A673 (cell line): ENCODE data around the gene GGNBP2. TPM values are rescaled to one million over a fixed set of nuclear protein-coding genes. Genes with fewer than 3 reads are reported as not detected.

Experiments used
- BruUV-seq: library from RNA; stranded (reverse); fragments of 400-500 nt; replicated peaks from 2 replicates; lab custom pipeline; 2021; lab: Mats Ljungman, UMichigan
- CTCF ChIA-PET: fragments of 300-600 bp; sonication (Branson Sonifier 250); formaldehyde crosslinking; loops from one replicate; lab custom pipeline; 2022; ENCODE audit warnings: antibody characterized with exemption; lab: Charles Lee
- POLR2A ChIA-PET: fragments of 300-600 bp; sonication (Branson Sonifier 250); formaldehyde crosslinking; loops from one replicate; lab custom pipeline; 2022; ENCODE audit warnings: antibody characterized with exemption; ENCODE audit not compliant: low non-redundant PET; lab: Charles Lee
- DNase-seq: peaks from one replicate; pipeline ENCODE4 v3.0.0-alpha.2; 2015; ENCODE audit warnings: low spot score
- H3K27ac ChIP-seq: fragments of 200-600 bp; sonication (generic); 2 replicates; pipeline ENCODE4 v1.5.1; 2016; ENCODE audit warnings: mixed run types, low read depth, mild to moderate bottlenecking, mixed read lengths, antibody characterized with exemption, low read length; ENCODE audit not compliant: poor library complexity, severe bottlenecking
- H3K27me3 ChIP-seq: fragments of 200-600 bp; sonication (generic); replicated peaks from 2 replicates; pipeline ENCODE4 v1.6.1; 2017; ENCODE audit warnings: mixed run types, low read depth, mild to moderate bottlenecking, mixed read lengths, antibody characterized with exemption, low read length; ENCODE audit not compliant: insufficient read depth, poor library complexity
- H3K36me3 ChIP-seq: fragments of 200-600 bp; sonication (generic); 2 replicates; pipeline ENCODE4 v1.6.1; 2016; ENCODE audit warnings: mixed run types, mild to moderate bottlenecking, mixed read lengths, antibody characterized with exemption, low read length; ENCODE audit not compliant: insufficient read depth, poor library complexity, severe bottlenecking
- H3K4me1 ChIP-seq: fragments of 200-600 bp; sonication (generic); 2 replicates; pipeline ENCODE4 v1.6.1; 2017; ENCODE audit warnings: mixed run types, mild to moderate bottlenecking, mixed read lengths, antibody characterized with exemption, low read length; ENCODE audit not compliant: insufficient read depth, poor library complexity, severe bottlenecking
- H3K4me3 ChIP-seq: fragments of 200-600 bp; sonication (generic); 2 replicates; pipeline ENCODE4 v1.5.1; 2016; ENCODE audit warnings: low read depth, mixed run types, mild to moderate bottlenecking, mixed read lengths, low read length; ENCODE audit not compliant: poor library complexity, severe bottlenecking
- H3K9me3 ChIP-seq: fragments of 200-600 bp; sonication (generic); 2 replicates; pipeline ENCODE4 v1.6.1; 2016; ENCODE audit warnings: mixed run types, low read depth, mild to moderate bottlenecking, mixed read lengths, antibody characterized with exemption, low read length; ENCODE audit not compliant: poor library complexity, severe bottlenecking
- EZH2 ChIP-seq: fragments of 200-600 bp; sonication (generic); IDR thresholded peaks from 2 replicates; pipeline ENCODE4 v1.6.1; 2017; ENCODE audit warnings: borderline replicate concordance, low read depth, mild to moderate bottlenecking, mixed read lengths, antibody characterized with exemption, low read length; ENCODE audit not compliant: poor library complexity, severe bottlenecking
- intact Hi-C: fragments of 100-400 bp; cut with micrococcal nuclease; formaldehyde crosslinking; loops from one replicate; pipeline ENCODE4 v1.10.0; 2022; ENCODE audit not compliant: unreplicated experiment
- total RNA-seq: library from RNA; stranded (reverse); gene quantifications from 2 replicates; pipeline ENCODE4 v1.2.3, GENCODE V29; 2021
- TF ChIP-seq, protein P1 (sequence below): fragments of 300-800, 200-600 bp; sonication (generic); conservative IDR thresholded peaks from 2 replicates; pipeline ENCODE4 v1.5.1; 2017; ENCODE audit warnings: low read depth, mild to moderate bottlenecking, antibody characterized with exemption, low read length, moderate library complexity, mixed read lengths

The GGNBP2 gene
- total RNA-seq, 1 experiment from 2014 or later, result 50.4 TPM

DNA sequence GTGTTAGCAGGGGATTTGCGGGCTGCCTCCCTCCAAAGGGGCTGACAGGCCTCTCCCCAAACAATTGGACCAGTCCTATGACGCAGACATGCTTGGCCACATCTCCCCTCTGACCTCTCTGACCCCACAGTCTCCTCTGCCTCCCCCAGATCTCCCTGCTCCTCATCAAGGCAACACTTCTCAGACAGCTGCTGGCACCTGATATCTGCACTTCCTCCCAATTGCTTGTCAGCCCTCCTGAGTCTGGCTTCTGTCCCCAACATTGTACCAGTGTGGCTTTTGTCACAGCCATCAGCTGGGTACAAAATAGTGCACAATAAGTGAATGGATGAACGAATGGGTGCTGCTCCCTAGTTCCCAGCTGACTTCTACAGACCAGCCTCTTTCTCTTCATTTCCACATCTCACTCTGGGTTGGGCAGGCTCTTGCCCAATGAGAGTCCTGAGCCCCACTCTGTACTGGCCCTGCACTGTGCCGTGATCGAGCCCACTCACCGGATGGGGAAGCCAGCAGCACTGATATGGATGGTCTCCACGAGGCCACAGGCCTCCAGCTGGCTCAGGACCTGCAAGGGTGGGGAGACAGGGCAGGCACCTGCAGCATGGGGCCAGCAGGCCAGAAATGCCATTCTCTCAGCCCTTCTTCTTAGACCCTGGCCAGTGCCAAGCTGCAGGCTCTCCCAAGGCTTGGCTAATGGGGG is 41.1 kb upstream of the GGNBP2 start:
- CTCF ChIA-PET, result no interaction called here

GRCh38 chr17:36504156-36504545 is 40.6 kb upstream of the GGNBP2 start:
- no TSS peak for BruUV-seq
- POLR2A ChIA-PET, result no interaction called here
- intact Hi-C loops, result no loop called here
- Histone ChIP-seq H3K27me3 (no peaks in the 10 kb centered on the region), H3K27ac (no peak overlapping the region), H3K9me3 (no peaks in the 10 kb centered on the region), H3K4me3 (no peak overlapping the region), H3K4me1 (no peaks in the 10 kb centered on the region), H3K36me3 (no peaks in the 10 kb centered on the region)
- TF ChIP-seq, protein P1, sequence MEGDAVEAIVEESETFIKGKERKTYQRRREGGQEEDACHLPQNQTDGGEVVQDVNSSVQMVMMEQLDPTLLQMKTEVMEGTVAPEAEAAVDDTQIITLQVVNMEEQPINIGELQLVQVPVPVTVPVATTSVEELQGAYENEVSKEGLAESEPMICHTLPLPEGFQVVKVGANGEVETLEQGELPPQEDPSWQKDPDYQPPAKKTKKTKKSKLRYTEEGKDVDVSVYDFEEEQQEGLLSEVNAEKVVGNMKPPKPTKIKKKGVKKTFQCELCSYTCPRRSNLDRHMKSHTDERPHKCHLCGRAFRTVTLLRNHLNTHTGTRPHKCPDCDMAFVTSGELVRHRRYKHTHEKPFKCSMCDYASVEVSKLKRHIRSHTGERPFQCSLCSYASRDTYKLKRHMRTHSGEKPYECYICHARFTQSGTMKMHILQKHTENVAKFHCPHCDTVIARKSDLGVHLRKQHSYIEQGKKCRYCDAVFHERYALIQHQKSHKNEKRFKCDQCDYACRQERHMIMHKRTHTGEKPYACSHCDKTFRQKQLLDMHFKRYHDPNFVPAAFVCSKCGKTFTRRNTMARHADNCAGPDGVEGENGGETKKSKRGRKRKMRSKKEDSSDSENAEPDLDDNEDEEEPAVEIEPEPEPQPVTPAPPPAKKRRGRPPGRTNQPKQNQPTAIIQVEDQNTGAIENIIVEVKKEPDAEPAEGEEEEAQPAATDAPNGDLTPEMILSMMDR, result no peak
- TF ChIP-seq EZH2, result no peak
- no peak for DNase-seq
- CTCF ChIA-PET, result no interaction called here

More for the DNA sequence above, 41.1 kb upstream of the GGNBP2 start:
- Histone ChIP-seq H3K4me1 (no peaks in the 10 kb centered on the region), H3K4me3 (no peak overlapping the region), H3K27me3 (no peaks in the 10 kb centered on the region), H3K36me3 (no peaks in the 10 kb centered on the region), H3K9me3 (no peaks in the 10 kb centered on the region), H3K27ac (no peak overlapping the region)
- BruUV-seq, result no TSS peak
- intact Hi-C loops, result no loop called here
- POLR2A ChIA-PET, result no interaction called here
- TF ChIP-seq, protein P1, result no peak
- no peak for TF ChIP-seq EZH2
- no peak for DNase-seq

DNA sequence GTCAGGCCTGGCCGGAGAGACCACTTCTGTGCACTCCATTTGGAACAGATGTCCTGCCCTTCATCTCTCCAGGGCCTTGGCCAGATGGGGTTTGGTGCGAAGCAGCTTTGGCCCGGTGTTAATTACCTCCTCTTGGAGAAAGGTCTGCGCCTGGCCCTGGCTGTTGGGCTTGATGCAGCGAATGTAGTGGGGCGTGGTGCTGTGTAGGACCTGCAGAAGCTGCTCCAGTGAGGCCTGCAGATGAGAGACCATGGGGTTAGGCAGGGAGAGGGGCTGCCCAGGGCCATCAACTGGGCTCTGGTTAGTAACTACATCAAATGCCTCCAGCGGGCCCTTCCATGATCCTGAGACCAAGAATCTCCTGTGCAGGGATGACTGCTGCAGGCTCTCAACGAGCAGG is 39.5 kb upstream of the GGNBP2 start:
- POLR2A ChIA-PET, result no interaction called here
- no peaks in the 10 kb centered on the region for H3K9me3 ChIP-seq
- CTCF ChIA-PET, result no interaction called here
- H3K4me1 ChIP-seq, result no peaks in the 10 kb centered on the region
- no peaks in the 10 kb centered on the region for H3K27me3 ChIP-seq
- no peak overlapping the region for H3K4me3 ChIP-seq
- no peaks in the 10 kb centered on the region for H3K36me3 ChIP-seq
- H3K27ac ChIP-seq, result no peak overlapping the region
- no TSS peak for BruUV-seq
- DNase-seq, result no peak
- intact Hi-C loops, result no loop called here
- TF ChIP-seq EZH2, result no peak
